ENCODE data around the gene GIT1. TPM values are rescaled to one million over a fixed set of nuclear protein-coding genes. Genes with fewer than 3 reads are reported as not detected.
A peak's percentile ranks its signal among the peaks of the same experiment; 100 is the strongest.

The GIT1 gene
- total and polyA plus RNA-seq, 7 experiments from 2014 or later, result 6.8 to 76.3 (median 49.1) TPM

DNA sequence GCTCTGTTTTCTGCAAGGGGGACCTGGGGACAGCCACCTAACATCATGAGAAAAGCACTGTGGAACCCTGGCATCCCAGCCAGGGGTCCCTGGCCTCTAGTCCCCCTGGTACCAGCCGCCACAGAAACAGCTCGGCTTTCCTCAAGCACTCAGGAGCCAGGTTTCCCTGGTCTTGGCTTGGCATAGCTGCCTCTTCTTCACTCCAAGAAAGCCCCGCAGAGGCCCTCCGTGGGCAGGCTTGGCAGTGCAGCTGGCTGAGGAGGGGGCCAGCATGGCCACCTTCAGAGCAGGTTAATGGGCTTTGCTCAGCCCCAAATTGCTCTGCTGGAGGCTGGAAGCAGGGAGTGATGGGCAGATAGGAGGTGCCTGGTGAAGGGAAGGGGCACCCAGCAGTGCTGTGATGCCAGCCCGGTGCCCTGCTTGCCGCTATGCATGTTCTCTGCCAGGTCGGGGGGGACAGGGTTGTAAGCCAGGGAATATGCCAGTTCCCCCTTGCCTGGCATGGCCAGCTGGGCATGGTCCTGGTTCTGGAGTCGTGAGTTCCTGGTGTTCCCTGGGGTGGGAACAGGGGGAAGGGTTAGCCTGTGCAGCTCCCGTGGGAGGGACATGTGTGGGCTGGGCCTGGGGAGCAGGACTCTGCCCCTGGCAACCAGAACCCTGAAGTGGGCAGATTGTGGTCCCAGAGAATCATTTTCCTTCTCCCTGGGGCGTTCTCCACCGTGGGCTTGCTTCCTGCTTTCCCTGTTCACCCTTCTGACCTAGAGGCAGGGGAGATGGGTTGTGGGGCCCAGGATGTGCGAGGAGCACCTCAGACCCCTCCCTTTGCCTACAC, 6.7 kb upstream of the GIT1 start:
- no peak overlapping the region for H3K27ac ChIP-seq (ENCODE audit: low read depth, low read length)
- Mint-ChIP-seq H3K36me3 (no peaks in the 10 kb centered on the region), H3K9me3 (no peaks in the 10 kb centered on the region), H3K27ac (no peak overlapping the region), H3K27me3 (peaks cover 0 to 2% (median 0%) of the 10 kb centered on the region in 5 donors), H3K4me3 (no peak overlapping the region), H3K4me1 (peaks cover 0 to 23% (median 17%) of the 10 kb centered on the region in 7 donors)
- H3K4me3 ChIP-seq (ENCODE audit: low read length), result no peak overlapping the region
- CTCF ChIA-PET, result interaction anchor here (0.7 to 3.9 kb wide), 2 partner anchors 17 to 21 kb away, joined by 3 to 14 read pairs; no protein-coding TSS in a partner anchor
- no peaks in the 10 kb centered on the region for H3K36me3 ChIP-seq (ENCODE audit: control insufficient read depth in 2 of 3, insufficient read depth in 3 of 3, low read length in 3 of 3)
- peaks cover 20% of the 10 kb centered on the region in 2 donors for H3K4me1 ChIP-seq (ENCODE audit: control insufficient read depth in 2 of 2, insufficient read depth in 2 of 2, low read length in 2 of 2)
- DNase-seq, result no peak
- no peak for ATAC-seq
- no peaks in the 10 kb centered on the region for H3K9me3 ChIP-seq (ENCODE audit: control insufficient read depth in 2 of 3, low read length in 3 of 3)
- no peaks in the 10 kb centered on the region for H3K27me3 ChIP-seq (ENCODE audit: control insufficient read depth in 2 of 2, insufficient read depth in 2 of 2, low read length in 2 of 2)
- intact Hi-C loops (cut with micrococcal nuclease), result loop anchor here in 1 of 2 donors (2.0 kb wide), 1 partner anchor 15 kb away; no protein-coding TSS in a partner anchor
- POLR2A ChIA-PET, result interaction anchor here (0.7 to 1.0 kb wide), 3 partner anchors 11 to 78 kb away, joined by 3 read pairs; no protein-coding TSS in a partner anchor

DNA sequence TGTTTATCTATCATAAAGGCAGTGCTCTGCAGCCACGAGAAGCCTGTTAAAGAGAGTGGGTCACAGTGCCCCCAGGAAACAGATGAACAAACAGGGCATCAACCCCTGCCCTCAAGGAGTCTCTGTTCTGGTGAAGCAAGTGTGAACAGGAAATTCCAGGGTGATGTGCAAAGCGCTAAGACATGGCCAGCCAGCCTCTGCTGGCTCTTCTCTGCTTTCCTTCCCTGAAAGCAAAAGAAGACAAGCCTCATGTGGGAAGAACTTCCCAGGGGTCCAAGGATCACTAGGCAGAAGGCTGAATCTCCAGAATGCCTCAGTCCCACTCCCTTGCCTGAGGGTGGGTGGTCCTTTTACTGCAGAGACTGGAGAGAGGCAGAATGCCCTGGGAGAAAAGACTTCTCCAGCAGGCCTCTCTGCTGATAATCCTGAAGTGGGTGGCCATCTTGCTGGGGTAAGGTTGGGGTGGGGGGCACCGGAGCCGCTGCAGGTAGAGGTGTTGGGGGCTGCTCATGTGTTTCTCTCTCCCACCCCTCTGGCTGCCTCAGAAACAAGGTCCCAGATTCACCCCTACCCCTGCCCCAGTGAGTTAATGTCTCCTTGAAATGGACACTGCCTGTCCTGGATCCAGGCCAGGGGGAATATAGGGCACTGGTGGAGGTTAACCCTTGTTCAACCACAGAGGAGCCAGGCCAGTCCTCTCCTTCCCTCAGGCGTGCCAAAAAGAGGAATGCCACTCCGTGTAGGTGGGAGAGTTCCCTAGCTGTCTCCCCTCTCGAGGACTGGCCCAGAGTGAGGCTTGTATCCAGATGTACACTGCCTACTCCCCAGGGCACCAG, 5.9 kb upstream of the GIT1 start:
- DNase-seq (no peak), ATAC-seq (no peak)
- Histone ChIP-seq H3K4me3 (ENCODE audit: low read length) (no peak overlapping the region), H3K27me3 (ENCODE audit: control insufficient read depth in 2 of 2, insufficient read depth in 2 of 2, low read length in 2 of 2) (no peaks in the 10 kb centered on the region), H3K36me3 (ENCODE audit: control insufficient read depth in 2 of 3, insufficient read depth in 3 of 3, low read length in 3 of 3) (no peaks in the 10 kb centered on the region), H3K9me3 (ENCODE audit: control insufficient read depth in 2 of 3, low read length in 3 of 3) (no peaks in the 10 kb centered on the region), H3K4me1 (ENCODE audit: control insufficient read depth in 2 of 2, insufficient read depth in 2 of 2, low read length in 2 of 2) (peaks cover 28% of the 10 kb centered on the region in 2 donors), H3K27ac (ENCODE audit: low read depth, low read length) (no peak overlapping the region)
- ChIA-PET CTCF (interaction anchor here (0.7 kb wide), 1 partner anchor 18 kb away, joined by 3 read pairs; no protein-coding TSS in a partner anchor), POLR2A (interaction anchor here (1.5 to 5.0 kb wide), 2 partner anchors 10 to 22 kb away, joined by 4 to 59 read pairs; no protein-coding TSS in a partner anchor)
- Mint-ChIP-seq H3K27me3 (peaks cover 0 to 2% (median 0%) of the 10 kb centered on the region in 5 donors), H3K4me3 (peak overlapping the region in 7 of 10 donors; percentile 16 to 94 (median 63)), H3K4me1 (peaks cover 6 to 31% (median 25%) of the 10 kb centered on the region in 7 donors), H3K27ac (no peak overlapping the region), H3K9me3 (no peaks in the 10 kb centered on the region), H3K36me3 (no peaks in the 10 kb centered on the region)
- intact Hi-C loops (cut with micrococcal nuclease), result loop anchor here in 1 of 2 donors (2.0 kb wide), 1 partner anchor 15 kb away; no protein-coding TSS in a partner anchor

DNA sequence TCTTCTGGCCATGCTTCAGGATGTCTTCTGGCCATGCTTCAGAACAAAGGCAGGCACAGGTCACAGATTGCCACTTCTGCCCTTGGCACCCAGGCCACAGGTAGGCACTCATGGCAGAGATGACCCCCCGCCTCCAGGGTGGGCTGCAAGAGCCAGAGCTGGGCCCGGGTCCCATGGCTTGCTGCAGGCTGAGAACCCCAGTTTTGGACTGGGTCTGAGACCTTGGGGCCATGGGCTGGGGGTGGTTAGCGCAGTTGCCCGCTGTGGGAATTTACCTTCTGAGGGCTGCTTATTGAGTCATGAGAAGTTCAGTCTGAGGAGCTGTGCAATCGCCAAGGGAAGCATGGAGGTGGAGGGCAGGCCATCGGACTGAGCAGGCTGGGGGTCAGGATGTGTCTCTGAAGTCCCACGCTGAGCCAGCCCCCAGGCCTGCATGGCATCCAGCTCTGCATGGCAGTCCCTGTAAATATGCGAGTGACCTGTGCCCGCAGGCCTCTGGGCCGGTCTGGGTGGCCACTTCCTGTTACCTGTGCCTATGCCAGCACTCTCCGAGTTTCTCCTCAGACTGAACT, 5.2 kb upstream of the GIT1 start:
- no peaks in the 10 kb centered on the region for H3K27me3 ChIP-seq (ENCODE audit: control insufficient read depth in 2 of 2, insufficient read depth in 2 of 2, low read length in 2 of 2)
- ChIA-PET POLR2A (interaction anchor here (1.5 to 5.0 kb wide), 3 partner anchors 9 to 22 kb away, joined by 4 to 59 read pairs (median 5); no protein-coding TSS in a partner anchor), CTCF (interaction anchor here (1.2 to 4.5 kb wide), 3 partner anchors 14 to 21 kb away, joined by 6 to 56 read pairs (median 49); no protein-coding TSS in a partner anchor)
- ATAC-seq (no peak), DNase-seq (no peak)
- Mint-ChIP-seq H3K27ac (no peak overlapping the region), H3K4me3 (peak overlapping the region; percentile 37 to 94 (median 68)), H3K27me3 (peaks cover 0 to 2% (median 0%) of the 10 kb centered on the region in 5 donors), H3K4me1 (peaks cover 11 to 37% (median 31%) of the 10 kb centered on the region in 7 donors), H3K36me3 (no peaks in the 10 kb centered on the region), H3K9me3 (no peaks in the 10 kb centered on the region)
- H3K9me3 ChIP-seq (ENCODE audit: control insufficient read depth in 2 of 3, low read length in 3 of 3), result no peaks in the 10 kb centered on the region
- H3K4me1 ChIP-seq (ENCODE audit: control insufficient read depth in 2 of 2, insufficient read depth in 2 of 2, low read length in 2 of 2), result peaks cover 34% of the 10 kb centered on the region in 2 donors
- H3K4me3 ChIP-seq (ENCODE audit: low read length), result no peak overlapping the region
- intact Hi-C loops (cut with micrococcal nuclease), result loop anchor here in 1 of 2 donors (2.0 to 5.0 kb wide), 2 partner anchors 14 to 222 kb away; no protein-coding TSS in a partner anchor
- no peak overlapping the region for H3K27ac ChIP-seq (ENCODE audit: low read depth, low read length)
- no peaks in the 10 kb centered on the region for H3K36me3 ChIP-seq (ENCODE audit: control insufficient read depth in 2 of 3, insufficient read depth in 3 of 3, low read length in 3 of 3)

DNA sequence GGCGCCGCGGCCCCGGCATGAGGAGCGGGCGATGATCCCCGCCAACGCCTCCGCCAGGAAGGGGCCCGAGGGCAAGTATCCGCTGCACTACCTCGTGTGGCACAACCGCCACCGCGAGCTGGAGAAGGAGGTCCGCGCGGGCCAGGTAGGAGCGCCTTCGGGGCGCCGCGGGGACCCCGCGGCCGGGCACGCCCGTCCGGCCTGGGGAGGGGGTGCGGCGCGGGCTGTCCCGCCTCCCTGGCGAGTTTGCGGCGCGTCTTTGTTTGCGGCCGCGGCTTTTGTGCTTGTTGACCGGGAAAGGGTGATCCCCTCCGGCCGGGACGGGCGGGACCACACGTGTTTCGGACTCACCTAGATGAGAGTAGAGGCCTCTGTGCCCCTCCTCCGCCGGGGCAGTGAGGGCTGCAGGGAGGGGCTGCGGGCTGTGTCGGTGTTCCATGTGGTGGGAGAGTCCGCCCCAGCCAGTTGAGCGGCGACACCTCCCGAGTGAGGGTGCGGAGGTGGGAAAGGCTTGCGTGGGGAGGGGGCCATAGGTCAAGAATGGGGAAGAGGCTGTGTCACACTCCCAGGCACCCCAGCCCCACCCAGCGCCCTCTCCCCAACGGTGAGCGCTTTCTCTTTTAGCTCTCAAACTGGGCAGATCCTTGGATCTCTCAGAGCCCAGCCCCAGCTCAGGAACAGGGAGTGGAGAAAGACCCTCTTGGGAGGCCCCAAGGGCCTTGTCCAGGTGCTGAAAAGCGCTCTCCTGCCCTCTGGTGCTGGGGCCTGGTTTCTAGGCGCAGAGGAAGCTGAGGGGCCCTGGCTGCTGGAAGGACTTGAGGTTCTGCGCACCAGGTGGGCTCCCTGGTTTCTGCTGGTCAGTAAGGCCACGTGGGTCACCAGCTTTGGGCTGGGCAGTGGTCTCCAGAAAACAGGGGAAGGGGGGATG, 4.4 kb upstream of the GIT1 start:
- no peaks in the 10 kb centered on the region for H3K9me3 ChIP-seq (ENCODE audit: control insufficient read depth in 2 of 3, low read length in 3 of 3)
- no peaks in the 10 kb centered on the region for H3K36me3 ChIP-seq (ENCODE audit: control insufficient read depth in 2 of 3, insufficient read depth in 3 of 3, low read length in 3 of 3)
- DNase-seq (no peak), ATAC-seq (no peak)
- peaks cover 11 to 37% (median 31%) of the 10 kb centered on the region in 7 donors for H3K4me1 Mint-ChIP-seq
- CTCF ChIA-PET, result interaction anchor here (1.2 to 4.5 kb wide), 4 partner anchors 13 to 224 kb away, joined by 6 to 56 read pairs (median 28); no protein-coding TSS in a partner anchor
- no peaks in the 10 kb centered on the region for H3K27me3 ChIP-seq (ENCODE audit: control insufficient read depth in 2 of 2, insufficient read depth in 2 of 2, low read length in 2 of 2)
- H3K27me3 Mint-ChIP-seq, result no peaks in the 10 kb centered on the region
- no peaks in the 10 kb centered on the region for H3K36me3 Mint-ChIP-seq
- peak overlapping the region; percentile 38 for H3K4me3 ChIP-seq (ENCODE audit: low read length)
- no peak overlapping the region for H3K27ac Mint-ChIP-seq
- POLR2A ChIA-PET, result interaction anchor here (1.4 to 5.0 kb wide), 5 partner anchors 9 to 23 kb away, joined by 4 to 59 read pairs (median 5); no protein-coding TSS in a partner anchor
- H3K27ac ChIP-seq (ENCODE audit: low read depth, low read length), result peak overlapping the region; percentile 26
- H3K9me3 Mint-ChIP-seq, result no peaks in the 10 kb centered on the region
- intact Hi-C loops (cut with micrococcal nuclease), result loop anchor here (1.0 to 5.0 kb wide), 3 partner anchors 13 to 222 kb away; no protein-coding TSS in a partner anchor
- peak overlapping the region; percentile 37 to 94 (median 68) for H3K4me3 Mint-ChIP-seq
- H3K4me1 ChIP-seq (ENCODE audit: control insufficient read depth in 2 of 2, insufficient read depth in 2 of 2, low read length in 2 of 2), result peaks cover 34% of the 10 kb centered on the region in 2 donors

DNA sequence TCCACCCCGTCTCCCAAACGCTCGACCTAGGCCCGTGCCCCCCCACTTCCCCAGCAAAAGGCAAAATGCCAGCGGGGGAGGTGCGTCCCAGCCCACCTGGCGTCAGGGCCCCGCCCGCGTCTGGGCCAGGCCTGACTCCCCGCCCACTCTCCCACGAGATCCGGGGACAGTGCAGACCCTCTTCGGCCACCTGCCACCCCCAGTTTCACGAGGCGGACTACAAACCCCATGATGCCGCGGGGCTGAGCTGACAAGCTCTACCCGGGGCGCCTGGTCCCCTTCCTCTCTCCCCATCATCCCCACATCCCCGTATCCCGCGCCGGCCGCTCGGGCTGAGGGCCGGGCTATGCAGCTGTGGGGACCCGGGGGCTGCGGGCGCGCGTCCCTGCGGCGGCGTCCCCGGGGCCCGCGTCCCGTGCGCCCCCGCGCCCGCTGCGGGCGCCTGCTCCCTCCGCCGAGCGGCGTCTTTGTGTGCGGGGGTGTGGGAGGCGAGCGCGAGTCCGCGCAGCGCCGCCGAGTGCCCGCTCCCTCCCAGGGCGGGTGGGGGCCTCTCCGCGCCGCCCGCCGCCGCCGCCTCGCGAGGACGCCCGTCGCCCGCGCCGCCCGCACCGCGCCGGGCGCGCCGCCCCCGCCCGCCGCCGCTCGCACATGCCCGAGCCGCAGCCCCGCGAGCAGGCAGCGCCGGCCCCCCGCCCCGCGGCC, 3.6 kb upstream of the GIT1 start, which contains the start of gene ANKRD13B:
Gene ANKRD13B, plus strand, starts transcription at position 283 of the 702 bp plus-strand sequence. CDS start 490 bp downstream, outside the sequence.
- peaks cover 16 to 41% (median 35%) of the 10 kb centered on the region in 7 donors for H3K4me1 Mint-ChIP-seq
- peak in 2 of 9 donors; percentile 29 to 64 for DNase-seq

More for the DNA sequence above, 3.6 kb upstream of the GIT1 start, which contains the start of gene ANKRD13B:
- intact Hi-C loops (cut with micrococcal nuclease), result loop anchor here (1.0 to 5.0 kb wide), 2 partner anchors 20 to 221 kb away; no protein-coding TSS in a partner anchor
- H3K9me3 Mint-ChIP-seq, result no peaks in the 10 kb centered on the region
- H3K27me3 ChIP-seq (ENCODE audit: control insufficient read depth in 2 of 2, insufficient read depth in 2 of 2, low read length in 2 of 2), result no peaks in the 10 kb centered on the region
- H3K27ac Mint-ChIP-seq, result peak within 1 kb of the TSS in 4 of 9 donors; percentile 33 to 62 (median 38)
- H3K36me3 ChIP-seq (ENCODE audit: control insufficient read depth in 2 of 3, insufficient read depth in 3 of 3, low read length in 3 of 3), result no peaks in the 10 kb centered on the region
- H3K4me1 ChIP-seq (ENCODE audit: control insufficient read depth in 2 of 2, insufficient read depth in 2 of 2, low read length in 2 of 2), result peaks cover 39% of the 10 kb centered on the region in 2 donors
- H3K36me3 Mint-ChIP-seq, result no peaks in the 10 kb centered on the region
- H3K27me3 Mint-ChIP-seq, result no peaks in the 10 kb centered on the region
- POLR2A ChIA-PET, result interaction anchor here (1.4 to 5.0 kb wide), 4 partner anchors 12 to 24 kb away, joined by 4 to 59 read pairs (median 10); no protein-coding TSS in a partner anchor
- H3K27ac ChIP-seq (ENCODE audit: low read depth, low read length), result peak within 1 kb of the TSS; percentile 26
- CTCF ChIA-PET, result interaction anchor here (1.1 to 4.5 kb wide), 8 partner anchors 12 to 337 kb away, joined by 3 to 56 read pairs (median 7); partner anchors contain the start of gene SSH2
- ATAC-seq, result peak; percentile 6
- H3K4me3 ChIP-seq (ENCODE audit: low read length), result peak within 1 kb of the TSS; percentile 48
- H3K4me3 Mint-ChIP-seq, result peak within 1 kb of the TSS; percentile 70 to 95 (median 88)
- no peaks in the 10 kb centered on the region for H3K9me3 ChIP-seq (ENCODE audit: control insufficient read depth in 2 of 3, low read length in 3 of 3)
